Pancreas (tissue), 10 donors: ENCODE results near the gene FSTL4. TPM values are rescaled to one million over a fixed set of nuclear protein-coding genes. Genes with fewer than 3 reads are reported as not detected.

Source experiments
- ATAC-seq, 4 donors: fragments of 200-7000 bp; cut with Tn5 transposase; one replicate each; pipeline versions ENCODE4 v1.8.0 to v1.9.1; 2020; ENCODE audit warnings: mild to moderate bottlenecking in 4 of 4, moderate library complexity in 4 of 4
- DNase-seq, 6 donors: peaks; one replicate each; pipeline ENCODE4 v3.0.0-alpha.2; 2020
- FAIRE-seq: peaks from 2 replicates; lab custom pipeline; 2012; peaks lifted over from hg19 to GRCh38; lab: Jason Lieb, UNC
- H3K27ac ChIP-seq, 4 donors: fragments of 200-600 bp; sonication (generic); 1 replicate in 3 of 4; 2 replicates in 1 of 4; pipeline versions ENCODE4 v1.5.0 to v1.8.0; 2020
- H3K27me3 ChIP-seq, 4 donors: fragments of 200-600 bp; one replicate each; pipeline ENCODE4 v1.8.0; 2021
- H3K36me3 ChIP-seq, 3 donors: fragments of 200-600 bp; sonication (generic) in 1 of 3; one replicate each; pipeline versions ENCODE4 v1.5.0 to v1.8.0; 2020 to 2021
- H3K4me1 ChIP-seq, 3 donors: fragments of 200-600 bp; one replicate each; pipeline ENCODE4 v1.8.0; 2021
- H3K4me3 ChIP-seq, 4 donors: fragments of 200-600 bp; sonication (generic) in 2 of 4; one replicate each; pipeline versions ENCODE4 v1.5.0 to v1.8.0; 2020 to 2021
- H3K9me3 ChIP-seq, 4 donors: fragments of 200-600 bp; one replicate each; pipeline ENCODE4 v1.8.0; 2021
- CTCF ChIP-seq, 4 donors: fragments of 200-600 bp; sonication (generic) in 3 of 4; IDR thresholded peaks; one replicate each; pipeline versions ENCODE4 v1.5.0 to v1.8.0; 2021; ENCODE audit warnings: antibody characterized with exemption in 4 of 4
- WGBS, 2 donors: extraction: QIAGEN DNeasy Blood & Tissue Kit; methylation state at CpG; one replicate each; pipeline ENCODE4 v1.1.7; 2013; 5-methylcytosine and 5-hydroxymethylcytosine counted together
- intact Hi-C, 3 donors: fragments of 100-400 bp; cut with DNase I; formaldehyde crosslinking; loops; one replicate each; pipeline versions ENCODE4 v1.11.1 to v1.14.2; 2022
- polyA plus RNA-seq, 2 donors: library from polyadenylated mRNA; stranded (reverse); fragments of 200-250 nt; gene quantifications; one replicate each; pipeline ENCODE4 v1.2.3, GENCODE V29; 2013
- total RNA-seq, 6 donors: library from RNA; stranded (reverse); fragmentation: NEBNext Ultra II Directional in 4 of 6; extraction: Animal tissue kit (Norgen Biotek cat#: 25700) in 4 of 6; gene quantifications; one replicate each; pipeline versions ENCODE4 v1.2.1 to v1.2.4, GENCODE V29; 2021 to 2023
- donor health status: healthy with polysubstance abuse.
- donor health status: DM: no; HTN: no; CAD: no; lungs with moderate emphysema.
- donor health status: DM: no; HTN: no; CAD: no.
- donor health status: control.
- donor health status: control.
- donor health status: Bipolar disorder and iron deficiency.
- donor health status: DM: yes; HTN: yes; CAD: no.
- donor health status: DM: no; HTN: no; CAD: no.
- donor health status: DM: no; HTN: no; CAD: no.
- donor health status: DM: yes; HTN: yes; CAD: no.

Gene FSTL4
- total and polyA plus RNA-seq, 8 donors, result 0.68 to 2.4 (median 1.4) TPM

DNA sequence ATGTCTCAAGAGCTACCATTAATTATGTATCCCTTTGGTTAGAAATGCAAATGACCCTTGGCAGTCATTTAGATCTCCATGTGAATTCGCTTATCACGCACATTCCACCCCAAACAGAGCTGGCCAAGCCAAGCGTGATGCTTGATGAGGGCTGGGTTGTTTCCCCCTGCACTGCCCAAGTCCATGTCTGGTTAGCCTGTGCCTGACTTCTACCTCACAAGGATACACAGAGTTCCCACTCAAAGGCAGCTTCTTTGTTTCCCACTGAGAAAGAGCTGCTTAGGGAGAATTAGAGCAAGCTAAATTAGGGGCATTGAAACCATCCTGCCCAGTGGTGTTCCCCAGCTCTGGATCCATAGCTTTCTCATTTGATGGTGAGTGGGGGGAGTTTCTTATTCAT lies 87.2 kb downstream of the FSTL4 start:
- H3K4me1 ChIP-seq, result no peaks in the 10 kb centered on the region
- 93 to 95% methylated on average over 3 of the region's 3 CpGs for WGBS, 2 donors
- H3K36me3 ChIP-seq, result no peaks in the 10 kb centered on the region
- no peaks in the 10 kb centered on the region for H3K9me3 ChIP-seq
- no peak for ATAC-seq
- H3K27ac ChIP-seq, result no peak overlapping the region
- H3K27me3 ChIP-seq, result no peaks in the 10 kb centered on the region
- H3K4me3 ChIP-seq, result no peak overlapping the region
- no peak for TF ChIP-seq CTCF (IDR thresholded peaks at IDR 0.05)
- no peak for DNase-seq
- intact Hi-C loops, result no loop called here
- no peak for FAIRE-seq

- ATAC-seq (no peak), FAIRE-seq (no peak), DNase-seq (no peak)
- Histone ChIP-seq H3K36me3 (no peaks in the 10 kb centered on the region), H3K4me1 (no peaks in the 10 kb centered on the region), H3K27me3 (no peaks in the 10 kb centered on the region), H3K4me3 (no peak overlapping the region), H3K9me3 (no peaks in the 10 kb centered on the region), H3K27ac (no peak overlapping the region)
- 93% methylated on average over 4 of the region's 4 CpGs for WGBS, 2 donors
- intact Hi-C loops, result no loop called here
- no peak for TF ChIP-seq CTCF (IDR thresholded peaks at IDR 0.05)
Measured at GRCh38 chr5:133524666-133525065, 87.7 kb downstream of the FSTL4 start.

DNA sequence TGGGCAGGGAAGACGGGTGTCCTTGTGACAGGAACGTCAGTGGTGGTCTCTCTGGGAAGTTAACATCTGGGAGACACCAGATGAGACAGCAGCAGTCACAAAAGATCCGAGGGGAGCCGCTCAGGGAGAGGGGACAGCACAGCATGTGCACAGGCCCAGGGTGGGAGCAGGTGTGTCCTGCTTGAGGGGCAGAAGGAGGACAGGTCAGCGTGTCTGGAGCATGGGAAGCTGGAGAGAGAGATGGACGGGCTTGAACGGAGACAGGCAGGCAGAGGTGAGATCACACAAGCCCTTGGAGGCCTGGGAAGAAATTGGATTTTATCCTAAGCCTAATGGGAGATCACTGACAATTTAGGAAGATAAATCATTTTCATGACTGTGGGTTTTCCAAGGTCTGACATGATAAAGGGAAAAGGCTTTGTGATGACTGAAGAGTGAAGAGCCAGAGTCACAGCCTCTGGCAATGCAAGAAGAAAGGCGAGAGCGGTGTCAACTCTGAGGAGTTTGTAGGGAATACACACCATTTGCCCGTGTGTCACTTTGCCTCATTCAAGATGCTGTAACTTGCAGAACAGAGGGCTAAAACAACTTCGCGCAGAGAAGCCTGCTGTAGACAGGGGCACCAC lies 88.3 kb downstream of the FSTL4 start:
- FAIRE-seq, result no peak
- ATAC-seq, result no peak

GRCh38 chr5:133523013-133523658 lies 89.2 kb downstream of the FSTL4 start:
- FAIRE-seq, result no peak
- DNase-seq, result no peak
- Histone ChIP-seq H3K36me3 (no peaks in the 10 kb centered on the region), H3K4me3 (no peak overlapping the region), H3K27me3 (no peaks in the 10 kb centered on the region), H3K27ac (no peak overlapping the region), H3K9me3 (no peaks in the 10 kb centered on the region), H3K4me1 (no peaks in the 10 kb centered on the region)
- WGBS, 2 donors, result 67 to 78% methylated on average over 9 of the region's 9 CpGs
- no peak for ATAC-seq
- TF ChIP-seq CTCF (IDR thresholded peaks at IDR 0.05), result no peak
- intact Hi-C loops, result no loop called here

More for the DNA sequence above, 88.3 kb downstream of the FSTL4 start:
- TF ChIP-seq CTCF (IDR thresholded peaks at IDR 0.05), result no peak
- no peak overlapping the region for H3K27ac ChIP-seq
- intact Hi-C loops, result no loop called here
- H3K36me3 ChIP-seq, result no peaks in the 10 kb centered on the region
- H3K27me3 ChIP-seq, result no peaks in the 10 kb centered on the region
- 83 to 89% methylated on average over 12 of the region's 12 CpGs for WGBS, 2 donors
- H3K4me3 ChIP-seq, result no peak overlapping the region
- H3K4me1 ChIP-seq, result no peaks in the 10 kb centered on the region
- no peaks in the 10 kb centered on the region for H3K9me3 ChIP-seq
- DNase-seq, result no peak

DNA sequence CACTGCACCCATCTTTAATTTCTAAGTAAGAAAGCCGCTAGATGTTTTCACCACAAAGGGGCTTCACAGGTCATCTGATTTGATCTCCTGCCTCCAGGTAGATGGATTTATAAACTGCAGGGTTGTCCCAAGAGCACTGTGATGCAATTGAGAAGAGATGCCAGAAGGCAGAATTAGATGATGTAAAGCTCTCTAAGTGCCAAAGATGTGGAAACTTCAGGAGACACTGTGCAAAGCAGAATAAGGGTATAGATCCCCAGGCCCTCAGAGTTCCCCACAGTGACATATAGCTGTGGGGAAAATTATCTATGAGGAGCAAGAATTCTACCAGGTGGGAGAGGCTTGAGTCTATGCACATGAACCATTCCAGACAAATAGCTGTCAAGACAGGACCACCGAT lies 90.5 kb downstream of the FSTL4 start:
- H3K27me3 ChIP-seq, result no peaks in the 10 kb centered on the region
- H3K36me3 ChIP-seq, result no peaks in the 10 kb centered on the region
- TF ChIP-seq CTCF (IDR thresholded peaks at IDR 0.05), result no peak
- H3K27ac ChIP-seq, result no peak overlapping the region
- no peaks in the 10 kb centered on the region for H3K9me3 ChIP-seq
- FAIRE-seq (no peak), ATAC-seq (no peak), DNase-seq (no peak)
- intact Hi-C loops, result no loop called here
- WGBS, 2 donors, result 85 to 94% methylated on average over 2 of the region's 2 CpGs
- H3K4me3 ChIP-seq, result no peak overlapping the region
- no peaks in the 10 kb centered on the region for H3K4me1 ChIP-seq
